Ovary (tissue), 9 donors: ENCODE measurements around the gene C6orf132. TPM values are rescaled to one million over a fixed set of nuclear protein-coding genes. Genes with fewer than 3 reads are reported as not detected.
A peak's percentile ranks its signal among the peaks of the same experiment; 100 is the strongest.

Source experiments
- DNase-seq, 5 donors: peaks; one replicate each; pipeline ENCODE4 v3.0.0-alpha.2; 2019 to 2020
- H3K27ac ChIP-seq, 2 donors: fragments of 200-600 bp; one replicate each; pipeline versions ENCODE4 v1.5.1 to v1.8.0; 2019 to 2022
- H3K27me3 ChIP-seq: fragments of 200-600 bp; one replicate; pipeline ENCODE4 v1.8.0; 2022
- H3K36me3 ChIP-seq: fragments of 200-600 bp; sonication (generic); one replicate; pipeline ENCODE4 v1.5.1; 2019
- H3K4me1 ChIP-seq: one replicate; pipeline ENCODE4 v1.8.1; 2013; ENCODE audit warnings: mild to moderate bottlenecking, moderate library complexity; ENCODE audit not compliant: insufficient read depth
- H3K4me3 ChIP-seq: fragments of 200-600 bp; sonication (generic); one replicate; pipeline ENCODE4 v1.5.1; 2017
- H3K9me3 ChIP-seq, 2 donors: fragments of 200-600 bp in 1 of 2; sonication (generic) in 1 of 2; one replicate each; pipeline versions ENCODE4 v1.5.1 to v1.8.1; 2013 to 2019; ENCODE audit warnings: mild to moderate bottlenecking in 1 of 2, moderate library complexity in 1 of 2
- CTCF ChIP-seq, 3 donors: fragments of 450-650 bp in 2 of 3; fragments of 200-600 bp in 1 of 3; IDR thresholded peaks; one replicate each; pipeline versions ENCODE4 v1.5.1 to v1.8.0; 2016 to 2022; ENCODE audit warnings: antibody characterized with exemption in 3 of 3, mild to moderate bottlenecking in 1 of 3
- EP300 ChIP-seq: sonication (generic); formaldehyde crosslinking; IDR thresholded peaks from one replicate; pipeline ENCODE4 v1.6.1; 2017; ENCODE audit warnings: antibody characterized with exemption
- POLR2A ChIP-seq: fragments of 450-650 bp; IDR thresholded peaks from one replicate; pipeline ENCODE4 v1.6.1; 2017; ENCODE audit warnings: antibody characterized with exemption, mild to moderate bottlenecking, moderate library complexity
- WGBS, 3 donors: extraction: QIAGEN DNeasy Blood & Tissue Kit in 1 of 3; methylation state at CpG; one replicate each; pipeline versions ENCODE4 v1.1.5 to v1.1.7; 2013 to 2017; 5-methylcytosine and 5-hydroxymethylcytosine counted together
- intact Hi-C, 4 donors: fragments of 100-400 bp; cut with DNase I; formaldehyde crosslinking; loops; one replicate each; pipeline versions ENCODE4 v1.11.0 to v1.15.1; 2022 to 2023
- polyA plus RNA-seq, 2 donors: library from polyadenylated mRNA; stranded (reverse); fragments of 200-250 nt in 1 of 2; fragments of 350-450 nt in 1 of 2; fragmentation: Illumina TruSeq in 1 of 2; extraction: RNeasy Lipid Tissue Mini Kit (QIAGEN cat#74804) in 1 of 2; gene quantifications; one replicate each; pipeline ENCODE4 v1.2.3, GENCODE V29; 2013 to 2014
- total RNA-seq, 7 donors: library from RNA; depleted of rRNA in 2 of 7; stranded (reverse); fragments of >200 nt in 2 of 7; fragmentation: NEBNext Ultra II Directional in 3 of 7; extraction: Animal tissue kit (Norgen Biotek cat#: 25700) in 3 of 7; gene quantifications; one replicate each; pipeline versions ENCODE4 v1.1.0 to v1.2.4, GENCODE V29; 2016 to 2023
- donor health status: DM: no; HTN: no; CAD: no; lungs with moderate emphysema.
- donor health status: DM: no; HTN: no; CAD: no.
- donor health status: Bipolar disorder and iron deficiency.
- donor health status: DM: yes; HTN: yes; CAD: no.
- donor health status: DM: no; HTN: no; CAD: no.
- donor health status: DM: yes; HTN: yes; CAD: no.

Gene C6orf132
- total and polyA plus RNA-seq, 9 donors = 0.05 to 14.1 (median 1.1) TPM

GRCh38 chr6:42066156-42066675 is 76.2 kb downstream of the C6orf132 start:
- TF ChIP-seq CTCF (IDR thresholded peaks at IDR 0.05) = no peak
- no peak for TF ChIP-seq POLR2A
- no peak for TF ChIP-seq EP300
- WGBS, 3 donors = 93 to 96% (median 94%) methylated on average over 13 of the region's 13 CpGs
- Histone ChIP-seq H3K36me3 (no peaks in the 10 kb centered on the region), H3K4me1 (no peaks in the 10 kb centered on the region), H3K4me3 (no peak overlapping the region), H3K27me3 (no peaks in the 10 kb centered on the region), H3K27ac (no peak overlapping the region), H3K9me3 (no peaks in the 10 kb centered on the region)
- no peak for DNase-seq
- intact Hi-C loops = no loop called here

GRCh38 chr6:42059743-42060142 is 82.7 kb downstream of the C6orf132 start:
- DNase-seq = no peak
- no peak overlapping the region for H3K27ac ChIP-seq
- intact Hi-C loops = no loop called here
- H3K36me3 ChIP-seq = no peaks in the 10 kb centered on the region
- no peak overlapping the region for H3K4me3 ChIP-seq
- H3K27me3 ChIP-seq = no peaks in the 10 kb centered on the region
- TF ChIP-seq POLR2A = no peak
- no peak for TF ChIP-seq EP300
- no peak for TF ChIP-seq CTCF (IDR thresholded peaks at IDR 0.05)
- no peaks in the 10 kb centered on the region for H3K4me1 ChIP-seq
- H3K9me3 ChIP-seq = no peaks in the 10 kb centered on the region
- 91 to 93% (median 91%) methylated on average over 5 of the region's 5 CpGs for WGBS, 3 donors

- no peak for DNase-seq
- Histone ChIP-seq H3K27ac (no peak overlapping the region), H3K9me3 (no peaks in the 10 kb centered on the region), H3K4me1 (peaks cover 4% of the 10 kb centered on the region), H3K36me3 (no peaks in the 10 kb centered on the region), H3K27me3 (no peaks in the 10 kb centered on the region), H3K4me3 (no peak overlapping the region)
- intact Hi-C loops = no loop called here
- TF ChIP-seq POLR2A (no peak), EP300 (no peak)
Observed at GRCh38 chr6:42053601-42054000, 88.8 kb downstream of the C6orf132 start.

GRCh38 chr6:42051268-42051653 is 91.2 kb downstream of the C6orf132 start:
- Histone ChIP-seq H3K36me3 (no peaks in the 10 kb centered on the region), H3K4me1 (peaks cover 7% of the 10 kb centered on the region), H3K9me3 (no peaks in the 10 kb centered on the region), H3K4me3 (peak overlapping the region; percentile 73), H3K27me3 (no peaks in the 10 kb centered on the region), H3K27ac (peak overlapping the region in 1 of 2 donors; percentile 90)
- WGBS, 3 donors = 11 to 24% (median 18%) methylated on average over 8 of the region's 8 CpGs
- intact Hi-C loops = no loop called here
- DNase-seq = no peak
- TF ChIP-seq CTCF (IDR thresholded peaks at IDR 0.05) (no peak), EP300 (no peak), POLR2A (no peak)

Other genes starting within 250 kb of the C6orf132 start
- 1 to 10 TPM; 2.4 to 5.1 (median 4.7) TPM for gene USP49, start 247.2 kb downstream of the C6orf132 start, total RNA-seq
- 1 to 10 TPM; 2.0 to 2.7 TPM for gene USP49, start 247.2 kb downstream of the C6orf132 start, polyA plus RNA-seq
- gene MED20, start 221.5 kb downstream of the C6orf132 start, total RNA-seq = 10 to 100 TPM in 5 of 7 donors, 1 to 10 TPM in 2; 8.4 to 20.0 (median 13.1) TPM
- 10 to 100 TPM in 1 of 2 donors, 1 to 10 TPM in 1; 7.2 to 15.1 TPM for gene MED20, start 221.5 kb downstream of the C6orf132 start, polyA plus RNA-seq
- 10 to 100 TPM in 5 of 7 donors, 1 to 10 TPM in 2; 4.8 to 29.2 (median 14.8) TPM for gene BYSL, start 221.1 kb downstream of the C6orf132 start, total RNA-seq
- gene BYSL, start 221.1 kb downstream of the C6orf132 start, polyA plus RNA-seq = 1 to 10 TPM; 8.5 TPM
- gene CCND3, start 200.8 kb downstream of the C6orf132 start, total RNA-seq = 100 to 1,000 TPM in 1 of 7 donors, 10 to 100 TPM in 6; 22.7 to 217 (median 58.4) TPM
- 10 to 100 TPM; 23.9 to 52.8 TPM for gene CCND3, start 200.8 kb downstream of the C6orf132 start, polyA plus RNA-seq
- gene TAF8, start 92.1 kb downstream of the C6orf132 start, total RNA-seq = 10 to 100 TPM in 6 of 7 donors, 1 to 10 TPM in 1; 9.8 to 21.3 (median 18.4) TPM
- 1 to 10 TPM; 9.2 to 9.6 TPM for gene TAF8, start 92.1 kb downstream of the C6orf132 start, polyA plus RNA-seq
- gene GUCA1A, start 30.7 kb upstream of the C6orf132 start, total RNA-seq = not detected
- gene GUCA1A, start 30.7 kb upstream of the C6orf132 start, polyA plus RNA-seq = under 1 TPM in 1 of 2 donors, not detected in 1; 0.06 TPM
- 1 to 10 TPM in 5 of 7 donors, under 1 TPM in 1, not detected in 1; 0.34 to 2.9 (median 1.5) TPM for gene GUCA1B, start 52.3 kb upstream of the C6orf132 start, total RNA-seq
- 1 to 10 TPM in 1 of 2 donors, under 1 TPM in 1; 0.40 to 1.3 TPM for gene GUCA1B, start 52.3 kb upstream of the C6orf132 start, polyA plus RNA-seq
- gene MRPS10, start 75.2 kb upstream of the C6orf132 start, total RNA-seq = 10 to 100 TPM; 14.9 to 30.5 (median 24.6) TPM
- 10 to 100 TPM; 19.4 to 37.3 TPM for gene MRPS10, start 75.2 kb upstream of the C6orf132 start, polyA plus RNA-seq